Esophagus squamous epithelium (tissue), 4 donors: Measurements from ENCODE around the gene CLDN1.

Experiments
- POLR2A ChIP-seq, 4 donors: fragments of 450-650 bp; IDR thresholded peaks; one replicate each; pipeline ENCODE4 v1.6.1; 2017; ENCODE audit warnings: antibody characterized with exemption in 4 of 4, mild to moderate bottlenecking in 4 of 4, moderate library complexity in 3 of 4
- TF ChIP-seq, protein P1 (sequence below), 6 experiments: fragments of 450-650 bp in 4 of 6; fragments of 200-600 bp in 2 of 6; sonication (generic) in 2 of 6; IDR thresholded peaks; one replicate each; pipeline ENCODE4 v1.5.1; 2016 to 2019; ENCODE audit warnings: antibody characterized with exemption in 6 of 6, mild to moderate bottlenecking in 4 of 6, moderate library complexity in 4 of 6

DNA sequence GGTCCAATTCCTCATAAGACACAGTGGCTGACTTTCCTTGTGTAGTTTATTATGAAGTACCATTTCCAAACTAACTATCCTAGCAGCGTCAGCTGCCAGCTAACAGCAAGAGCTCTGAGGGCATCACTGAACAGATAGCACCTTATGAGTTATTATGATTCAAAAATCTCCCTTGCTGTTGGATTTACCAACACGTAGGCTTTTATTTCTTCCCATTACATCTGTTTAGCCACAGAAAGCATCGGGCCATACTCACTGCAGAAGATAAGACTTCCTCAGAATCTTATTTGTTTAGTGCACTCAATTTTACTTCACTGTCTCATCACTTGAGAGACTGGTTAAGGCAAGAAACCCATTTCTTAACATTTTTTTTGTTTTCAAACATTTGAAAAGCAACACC is 16.2 kb downstream of the CLDN1 start:
- TF ChIP-seq, protein P1, sequence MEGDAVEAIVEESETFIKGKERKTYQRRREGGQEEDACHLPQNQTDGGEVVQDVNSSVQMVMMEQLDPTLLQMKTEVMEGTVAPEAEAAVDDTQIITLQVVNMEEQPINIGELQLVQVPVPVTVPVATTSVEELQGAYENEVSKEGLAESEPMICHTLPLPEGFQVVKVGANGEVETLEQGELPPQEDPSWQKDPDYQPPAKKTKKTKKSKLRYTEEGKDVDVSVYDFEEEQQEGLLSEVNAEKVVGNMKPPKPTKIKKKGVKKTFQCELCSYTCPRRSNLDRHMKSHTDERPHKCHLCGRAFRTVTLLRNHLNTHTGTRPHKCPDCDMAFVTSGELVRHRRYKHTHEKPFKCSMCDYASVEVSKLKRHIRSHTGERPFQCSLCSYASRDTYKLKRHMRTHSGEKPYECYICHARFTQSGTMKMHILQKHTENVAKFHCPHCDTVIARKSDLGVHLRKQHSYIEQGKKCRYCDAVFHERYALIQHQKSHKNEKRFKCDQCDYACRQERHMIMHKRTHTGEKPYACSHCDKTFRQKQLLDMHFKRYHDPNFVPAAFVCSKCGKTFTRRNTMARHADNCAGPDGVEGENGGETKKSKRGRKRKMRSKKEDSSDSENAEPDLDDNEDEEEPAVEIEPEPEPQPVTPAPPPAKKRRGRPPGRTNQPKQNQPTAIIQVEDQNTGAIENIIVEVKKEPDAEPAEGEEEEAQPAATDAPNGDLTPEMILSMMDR (IDR thresholded peaks at IDR 0.05) = no peak
- no peak for TF ChIP-seq POLR2A (IDR thresholded peaks at IDR 0.05)
